GM19023 (cell line): Measurements from ENCODE around the gene TMEM127.
"Not testable (repeated sequence)": the region's sequence is repeated elsewhere in the genome, so short reads cannot be mapped to it uniquely, and the experiment has no call there.

Source experiments
- ATAC-seq: cut with Tn5 transposase; IDR thresholded peaks from one replicate; pipeline ENCODE4 v1.9.1; 2021; ENCODE audit warnings: mild to moderate bottlenecking, moderate library complexity; ENCODE audit not compliant: unreplicated experiment

Gene TMEM127

GRCh38 chr2:96243843-96244242, 22.0 kb downstream of the TMEM127 start:
- ATAC-seq, result no peak

- ATAC-seq, result peak; percentile 84
Observed at GRCh38 chr2:96241900-96242611, 23.7 kb downstream of the TMEM127 start.

GRCh38 chr2:96241227-96241626, 24.6 kb downstream of the TMEM127 start:
- ATAC-seq, result no peak

GRCh38 chr2:96240341-96241038, 25.3 kb downstream of the TMEM127 start:
- no peak for ATAC-seq

GRCh38 chr2:96239745-96240264, 26.0 kb downstream of the TMEM127 start:
- no peak for ATAC-seq

GRCh38 chr2:96239091-96239490, 26.7 kb downstream of the TMEM127 start:
- ATAC-seq, result no peak

- ATAC-seq, result no peak
Observed at GRCh38 chr2:96238266-96238665, 27.5 kb downstream of the TMEM127 start.

GRCh38 chr2:96236882-96237281, 28.9 kb downstream of the TMEM127 start:
- ATAC-seq, result no peak

GRCh38 chr2:96233880-96234316, 31.9 kb downstream of the TMEM127 start:
- ATAC-seq, result peak; percentile 85

- no peak for ATAC-seq
Observed at GRCh38 chr2:96233436-96233835, 32.4 kb downstream of the TMEM127 start.

- ATAC-seq, result no peak
Observed at GRCh38 chr2:96231316-96231715, 34.5 kb downstream of the TMEM127 start.

- ATAC-seq, result peak; percentile 73
Observed at GRCh38 chr2:96225016-96225533, 40.7 kb downstream of the TMEM127 start.

GRCh38 chr2:96221106-96221505, 44.7 kb downstream of the TMEM127 start:
- ATAC-seq, result not testable (repeated sequence)

- not testable (repeated sequence) for ATAC-seq
Observed at GRCh38 chr2:96219959-96220358, 45.8 kb downstream of the TMEM127 start.

- no peak for ATAC-seq
Observed at GRCh38 chr2:96218508-96219131, 47.2 kb downstream of the TMEM127 start.

GRCh38 chr2:96214554-96214953, 51.2 kb downstream of the TMEM127 start:
- ATAC-seq, result no peak

- no peak for ATAC-seq
Observed at GRCh38 chr2:96213379-96213778, 52.4 kb downstream of the TMEM127 start.

- ATAC-seq, result no peak
Observed at GRCh38 chr2:96212339-96212738, 53.5 kb downstream of the TMEM127 start.

GRCh38 chr2:96209729-96210085, 56.1 kb downstream of the TMEM127 start:
- ATAC-seq, result no peak

- no peak for ATAC-seq
Observed at GRCh38 chr2:96209011-96209728, 56.6 kb downstream of the TMEM127 start.
